Keratinocyte (primary cell): ENCODE results near the gene ARHGAP11B.
"Not testable (repeated sequence)": the region's sequence is repeated elsewhere in the genome, so short reads cannot be mapped to it uniquely, and the experiment has no call there.

ENCODE experiments used
- DNase-seq: peaks from one replicate; pipeline ENCODE4 v3.0.0-alpha.2; 2011; ENCODE audit warnings: low read depth, missing footprints, low spot score
- FAIRE-seq: peaks from 2 replicates; lab custom pipeline; 2011; peaks lifted over from hg19 to GRCh38; lab: Jason Lieb, UNC
- H2AFZ ChIP-seq: 2 replicates; pipeline ENCODE4 v1.6.0; 2012; ENCODE audit warnings: low read length, control low read depth, inconsistent platforms; ENCODE audit not compliant: control insufficient read depth
- H3K27ac ChIP-seq: 2 replicates; pipeline ENCODE4 v1.5.1; 2011; ENCODE audit warnings: low read length; ENCODE audit not compliant: control insufficient read depth, insufficient read depth
- H3K27me3 ChIP-seq: 3 replicates; pipeline ENCODE4 v1.6.0; 2011; ENCODE audit warnings: low read length; ENCODE audit not compliant: control insufficient read depth, insufficient read depth; ENCODE audit errors: extremely low read depth
- H3K36me3 ChIP-seq, 2 experiments: 2 replicates in 1 of 2; 3 replicates in 1 of 2; pipeline ENCODE4 v1.5.1; 2011; ENCODE audit warnings: low read length in 2 of 2, mild to moderate bottlenecking in 1 of 2; ENCODE audit not compliant: control insufficient read depth in 2 of 2, insufficient read depth in 2 of 2; ENCODE audit errors: extremely low read depth in 1 of 2
- H3K4me1 ChIP-seq: 3 replicates; pipeline ENCODE4 v1.5.1; 2011; ENCODE audit warnings: low read length; ENCODE audit not compliant: control insufficient read depth, insufficient read depth; ENCODE audit errors: extremely low read depth
- H3K4me2 ChIP-seq: 3 replicates; pipeline ENCODE4 v1.6.0; 2011; ENCODE audit warnings: low read depth, low read length; ENCODE audit not compliant: control insufficient read depth, insufficient read depth; ENCODE audit errors: extremely low read depth
- H3K4me3 ChIP-seq, 3 experiments: fragments of 200-600 bp in 1 of 3; sonication (generic) in 1 of 3; 2 replicates in 2 of 3; 3 replicates in 1 of 3; pipeline ENCODE4 v1.5.1; 2011 to 2016; ENCODE audit warnings: low read length in 3 of 3, mild to moderate bottlenecking in 3 of 3, control low read depth in 2 of 3, inconsistent platforms in 1 of 3, low read depth in 1 of 3, mixed read lengths in 1 of 3, mixed run types in 1 of 3, moderate library complexity in 1 of 3; ENCODE audit not compliant: control insufficient read depth in 2 of 3, insufficient read depth in 2 of 3; ENCODE audit errors: extremely low read depth in 1 of 3
- H3K79me2 ChIP-seq: 2 replicates; pipeline ENCODE4 v1.6.0; 2012; ENCODE audit warnings: low read length; ENCODE audit not compliant: control insufficient read depth, insufficient read depth
- H3K9ac ChIP-seq: 3 replicates; pipeline ENCODE4 v1.6.0; 2011; ENCODE audit warnings: low read length; ENCODE audit not compliant: control insufficient read depth, insufficient read depth; ENCODE audit errors: extremely low read depth
- H3K9me1 ChIP-seq: 3 replicates; pipeline ENCODE4 v1.6.0; 2011; ENCODE audit warnings: low read length; ENCODE audit not compliant: control insufficient read depth, insufficient read depth; ENCODE audit errors: extremely low read depth
- H3K9me3 ChIP-seq: 2 replicates; pipeline ENCODE4 v1.5.1; 2012; ENCODE audit warnings: low read depth, low read length; ENCODE audit not compliant: control insufficient read depth
- H4K20me1 ChIP-seq: 3 replicates; pipeline ENCODE4 v1.6.0; 2011; ENCODE audit warnings: low read length; ENCODE audit not compliant: control insufficient read depth, insufficient read depth; ENCODE audit errors: extremely low read depth
- dilution Hi-C: fragments of 300-500 bp; cut with MboI; formaldehyde crosslinking; loops from one replicate; pipeline ENCODE4 v1.7.0; 2020; ENCODE audit warnings: low sequenced_read_pairs; ENCODE audit not compliant: extremely low pct_ligation_motif_present
- TF ChIP-seq, protein P1 (sequence below), 3 experiments: IDR thresholded peaks in 1 of 3; conservative IDR thresholded peaks in 1 of 3; optimal IDR thresholded peaks in 1 of 3; 2 replicates in 2 of 3; 3 replicates in 1 of 3; pipeline versions ENCODE3 to v1.5.1; 2011; ENCODE audit warnings: low read length in 3 of 3, mild to moderate bottlenecking in 3 of 3, moderate library complexity in 2 of 3, control low read depth in 1 of 3, inconsistent platforms in 1 of 3; ENCODE audit not compliant: insufficient read depth in 2 of 3; ENCODE audit errors: extremely low read depth in 1 of 3

ARHGAP11B gene

DNA sequence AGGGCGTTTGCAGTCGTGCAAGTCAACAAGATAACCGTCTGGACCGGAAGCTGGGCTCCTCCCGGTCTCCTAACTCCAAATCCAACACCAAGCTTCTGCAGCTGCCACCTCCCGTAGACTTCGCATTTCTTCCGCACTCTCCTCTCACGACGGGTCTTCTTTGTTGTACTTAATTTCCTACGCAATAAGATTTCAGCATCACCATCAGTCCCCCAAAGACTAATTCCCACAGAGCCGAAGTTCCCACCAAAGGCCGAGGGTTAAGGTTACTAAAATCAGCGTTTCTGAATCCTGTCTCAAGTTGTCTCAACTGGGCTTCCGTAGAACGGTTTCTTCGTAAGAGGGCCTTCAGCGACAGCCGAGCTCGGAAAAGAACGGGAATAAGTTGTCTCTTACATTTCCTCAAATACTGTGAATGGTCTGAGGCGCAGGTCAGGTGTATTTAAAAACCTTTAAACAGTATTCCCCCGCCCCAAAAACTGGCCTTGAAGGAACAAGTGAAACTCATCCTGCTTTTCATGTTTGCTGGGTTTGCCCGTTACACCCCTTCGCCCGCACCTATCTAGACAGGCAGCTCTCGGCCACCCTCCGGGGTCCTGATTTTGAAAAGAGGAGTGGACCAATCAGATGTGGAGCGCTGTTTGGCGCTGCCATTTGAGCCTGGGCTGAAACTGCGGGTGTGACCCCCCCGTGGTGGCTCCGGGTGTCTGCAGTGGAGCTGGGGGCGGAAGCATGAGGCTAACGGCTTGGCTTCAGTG is at the start of gene ARHGAP11B:
Gene ARHGAP11B (plus strand): TSS at position 693 of the 758 bp plus-strand sequence.
- DNase-seq (peak; percentile 96), FAIRE-seq (peak; percentile 57)
- H3K36me3 ChIP-seq, H3K9me3 ChIP-seq, H3K4me1 ChIP-seq, H3K27me3 ChIP-seq, dilution Hi-C loops, H3K9me1 ChIP-seq, H4K20me1 ChIP-seq: not testable (repeated sequence)
- peak within 1 kb of the TSS; percentile 85 for H3K27ac ChIP-seq
- H3K4me3 ChIP-seq, result peak within 1 kb of the TSS; percentile 52 to 84 (median 72)
- peaks cover 34% of the 10 kb centered on the region for H3K79me2 ChIP-seq
- H3K9ac ChIP-seq, result peak within 1 kb of the TSS; percentile 85
- peak within 1 kb of the TSS; percentile 82 for H2AFZ ChIP-seq
- TF ChIP-seq, protein P1, sequence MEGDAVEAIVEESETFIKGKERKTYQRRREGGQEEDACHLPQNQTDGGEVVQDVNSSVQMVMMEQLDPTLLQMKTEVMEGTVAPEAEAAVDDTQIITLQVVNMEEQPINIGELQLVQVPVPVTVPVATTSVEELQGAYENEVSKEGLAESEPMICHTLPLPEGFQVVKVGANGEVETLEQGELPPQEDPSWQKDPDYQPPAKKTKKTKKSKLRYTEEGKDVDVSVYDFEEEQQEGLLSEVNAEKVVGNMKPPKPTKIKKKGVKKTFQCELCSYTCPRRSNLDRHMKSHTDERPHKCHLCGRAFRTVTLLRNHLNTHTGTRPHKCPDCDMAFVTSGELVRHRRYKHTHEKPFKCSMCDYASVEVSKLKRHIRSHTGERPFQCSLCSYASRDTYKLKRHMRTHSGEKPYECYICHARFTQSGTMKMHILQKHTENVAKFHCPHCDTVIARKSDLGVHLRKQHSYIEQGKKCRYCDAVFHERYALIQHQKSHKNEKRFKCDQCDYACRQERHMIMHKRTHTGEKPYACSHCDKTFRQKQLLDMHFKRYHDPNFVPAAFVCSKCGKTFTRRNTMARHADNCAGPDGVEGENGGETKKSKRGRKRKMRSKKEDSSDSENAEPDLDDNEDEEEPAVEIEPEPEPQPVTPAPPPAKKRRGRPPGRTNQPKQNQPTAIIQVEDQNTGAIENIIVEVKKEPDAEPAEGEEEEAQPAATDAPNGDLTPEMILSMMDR (optimal IDR thresholded peaks at IDR 0.05 in 1 of 3, IDR thresholded peaks at IDR 0.05 in 1 of 3, conservative IDR thresholded peaks at IDR 0.05 in 1 of 3; ENCODE audit: extremely low read depth in 1 of 3, insufficient read depth in 2 of 3, low read length in 3 of 3), result peak in 1 of 3 experiments; percentile 7
- peak within 1 kb of the TSS; percentile 64 for H3K4me2 ChIP-seq

DNA sequence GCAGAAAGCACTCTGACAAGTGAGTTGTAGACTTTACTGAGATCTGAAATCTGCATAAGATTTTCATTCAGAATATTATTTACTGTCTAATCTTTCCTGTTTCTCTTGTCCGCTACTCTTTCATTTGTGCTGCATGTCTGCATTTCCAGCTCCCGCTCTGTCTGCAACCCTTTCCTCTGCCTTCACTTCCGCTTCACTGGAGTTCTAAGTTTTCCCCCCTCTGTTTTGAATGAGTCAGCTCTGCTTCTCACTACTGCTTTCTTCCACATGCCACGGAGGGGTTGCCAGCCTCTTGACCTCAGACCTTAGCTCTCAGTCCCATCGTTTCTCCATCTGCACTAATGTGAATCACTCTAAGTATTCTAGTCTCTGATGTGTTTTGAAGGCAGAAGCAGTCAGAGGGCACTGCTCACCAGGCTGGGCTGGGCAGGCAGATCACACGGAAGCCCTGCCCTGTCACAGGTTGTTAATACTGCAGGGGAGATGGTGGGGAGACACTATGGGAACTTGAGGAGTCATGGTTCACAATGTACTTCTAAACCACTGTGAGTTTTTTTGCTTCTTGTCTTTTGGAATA is 46.4 kb upstream of the ARHGAP11B start:
- H3K4me2 ChIP-seq, H3K4me3 ChIP-seq, H3K79me2 ChIP-seq, FAIRE-seq, H3K9ac ChIP-seq, dilution Hi-C loops, H3K27me3 ChIP-seq, DNase-seq, H3K4me1 ChIP-seq, H4K20me1 ChIP-seq, H3K9me3 ChIP-seq, H3K9me1 ChIP-seq, H3K27ac ChIP-seq, H2AFZ ChIP-seq, H3K36me3 ChIP-seq: not testable (repeated sequence)

DNA sequence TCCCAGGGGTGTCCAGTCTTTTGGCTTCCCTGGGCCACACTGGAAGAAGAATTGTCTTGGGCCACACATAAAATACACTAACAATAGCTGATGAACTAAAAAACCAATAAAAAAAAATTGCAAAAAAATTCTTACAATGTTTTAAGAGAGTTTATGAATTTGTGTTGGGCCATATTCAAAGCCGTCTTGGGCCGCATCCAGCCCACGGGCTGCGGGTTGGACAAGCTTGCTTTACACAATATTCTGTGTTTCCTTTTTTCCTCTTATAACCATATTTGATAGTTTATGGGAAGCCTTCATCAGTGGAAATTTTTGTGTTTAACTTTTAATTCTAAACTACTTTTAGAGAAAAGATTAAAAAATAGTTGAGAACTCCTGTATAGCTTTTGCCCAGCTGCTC is 45.2 kb upstream of the ARHGAP11B start:
- H3K27ac ChIP-seq, H3K4me1 ChIP-seq, H3K36me3 ChIP-seq, H3K27me3 ChIP-seq, H2AFZ ChIP-seq, H3K79me2 ChIP-seq, dilution Hi-C loops, H3K9me1 ChIP-seq, H3K9me3 ChIP-seq, FAIRE-seq, H3K9ac ChIP-seq, H3K4me3 ChIP-seq, H4K20me1 ChIP-seq, H3K4me2 ChIP-seq, DNase-seq: not testable (repeated sequence)

DNA sequence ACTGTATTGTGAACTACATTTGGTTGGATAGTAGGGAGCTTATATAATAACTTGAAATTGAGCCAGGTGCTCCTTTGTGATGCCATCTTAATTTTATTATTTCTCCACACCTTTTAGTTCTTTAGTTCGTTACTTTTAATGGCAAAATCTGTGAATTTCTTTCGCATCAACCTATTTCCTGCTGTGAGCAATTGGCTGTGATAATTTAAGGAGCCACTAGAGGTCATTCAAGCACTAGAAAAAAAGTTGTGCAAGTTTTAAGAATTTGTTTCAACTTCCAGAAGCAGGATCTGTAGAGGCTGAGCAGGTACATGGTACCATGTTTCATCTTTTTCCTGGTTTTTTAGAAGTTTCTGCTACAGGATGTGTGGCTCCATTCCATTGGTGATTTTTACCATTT is 27.0 kb upstream of the ARHGAP11B start:
- dilution Hi-C loops, DNase-seq, H3K27ac ChIP-seq, H2AFZ ChIP-seq, H3K9me3 ChIP-seq, H3K4me1 ChIP-seq, H3K9me1 ChIP-seq, H4K20me1 ChIP-seq, H3K79me2 ChIP-seq, FAIRE-seq, H3K9ac ChIP-seq, H3K36me3 ChIP-seq, H3K4me3 ChIP-seq, H3K4me2 ChIP-seq, H3K27me3 ChIP-seq: not testable (repeated sequence)
